Mononuclear cell (primary cell): ENCODE data around the gene RNF126. TPM values are rescaled to one million over a fixed set of nuclear protein-coding genes. Genes with fewer than 3 reads are reported as not detected.

Experiments
- total RNA-seq: library from RNA; depleted of rRNA; stranded (reverse); fragments of >200 nt; gene quantifications from one replicate; pipeline ENCODE4 v1.2.3, GENCODE V29; 2012

Gene RNF126
- total RNA-seq, 1 donor: 80.6 TPM

Other genes starting within 250 kb of the RNF126 start
- 0.42 TPM for gene SHC2, start 202.2 kb downstream of the RNF126 start, total RNA-seq
- gene MADCAM1, start 166.7 kb downstream of the RNF126 start, total RNA-seq: not detected
- gene TPGS1, start 155.7 kb downstream of the RNF126 start, total RNA-seq: 29.6 TPM
- 20.5 TPM for gene CDC34, start 131.5 kb downstream of the RNF126 start, total RNA-seq
- gene GZMM, start 119.2 kb downstream of the RNF126 start, total RNA-seq: 63.7 TPM
- 94.2 TPM for gene BSG, start 90.6 kb downstream of the RNF126 start, total RNA-seq
- gene HCN2, start 73.3 kb downstream of the RNF126 start, total RNA-seq: 0.21 TPM
- gene POLRMT, start 29.7 kb downstream of the RNF126 start, total RNA-seq: 16.8 TPM
- gene FGF22, start 23.3 kb downstream of the RNF126 start, total RNA-seq: 0.10 TPM
- gene FSTL3, start 13.2 kb upstream of the RNF126 start, total RNA-seq: 0.73 TPM
- gene PRSS57, start 32.2 kb upstream of the RNF126 start, total RNA-seq: 5.4 TPM
- gene PALM, start 45.7 kb upstream of the RNF126 start, total RNA-seq: not detected
- not detected for gene MISP, start 87.9 kb upstream of the RNF126 start, total RNA-seq
- 109 TPM for gene PTBP1, start 134.2 kb upstream of the RNF126 start, total RNA-seq
- gene PLPPR3, start 158.7 kb upstream of the RNF126 start, total RNA-seq: not detected
- gene AZU1, start 164.6 kb upstream of the RNF126 start, total RNA-seq: 0.31 TPM
- gene PRTN3, start 177.8 kb upstream of the RNF126 start, total RNA-seq: 0.31 TPM
- 0.63 TPM for gene ELANE, start 189.1 kb upstream of the RNF126 start, total RNA-seq
- gene CFD, start 196.4 kb upstream of the RNF126 start, total RNA-seq: 148 TPM
- 15.2 TPM for gene MED16, start 230.0 kb upstream of the RNF126 start, total RNA-seq
- gene RNU6-9, start 230.3 kb upstream of the RNF126 start, total RNA-seq: not detected